ENCODE measurements around the gene PDE4A.
"Not testable (repeated sequence)": the region's sequence is repeated elsewhere in the genome, so short reads cannot be mapped to it uniquely, and the experiment has no call there.

Gene PDE4A

GRCh38 chr19:10453852-10454251 lies 33.5 kb downstream of the PDE4A start:
- H2AFZ ChIP-seq (ENCODE audit: insufficient read depth, low read length, poor library complexity): no peak overlapping the region
- H3K9me3 ChIP-seq (ENCODE audit: insufficient read depth, low read depth, low read length): peaks cover 1% of the 10 kb centered on the region
- H3K27ac ChIP-seq (ENCODE audit: low read depth, low read length): no peak overlapping the region
- no peak overlapping the region for H3K4ac ChIP-seq (ENCODE audit: low read depth, low read length)
- no peak overlapping the region for H3K9ac ChIP-seq (ENCODE audit: low read length)
- no peak overlapping the region for H2BK12ac ChIP-seq (ENCODE audit: low read length)
- no peak overlapping the region for H3K4me3 ChIP-seq (ENCODE audit: low read depth, low read length)
- no peak overlapping the region for H4K12ac ChIP-seq (ENCODE audit: low read depth, low read length)
- no peaks in the 10 kb centered on the region for H3K27me3 ChIP-seq (ENCODE audit: insufficient read depth, low read length)
- H2BK5ac ChIP-seq (ENCODE audit: low read depth, low read length, poor library complexity): no peak overlapping the region
- DNase-seq: no peak
- H2AK5ac ChIP-seq (ENCODE audit: low read length): no peak overlapping the region
- WGBS (ENCODE audit: extremely low coverage, insufficient coverage, insufficient read length): no CpG with 5 or more reads among the region's 4 CpGs
- no peak overlapping the region for H4K91ac ChIP-seq (ENCODE audit: low read depth, low read length)
- H2BK120ac ChIP-seq (ENCODE audit: insufficient read depth, low read length, poor library complexity): no peak overlapping the region
- H3K4me2 ChIP-seq (ENCODE audit: low read length): no peak overlapping the region
- no peak overlapping the region for H3K18ac ChIP-seq (ENCODE audit: low read length)
- no peaks in the 10 kb centered on the region for H3K79me1 ChIP-seq (ENCODE audit: low read length)
- H3K23ac ChIP-seq (ENCODE audit: low read length): no peak overlapping the region
- no peak overlapping the region for H3K14ac ChIP-seq (ENCODE audit: low read length)
- H3K79me2 ChIP-seq (ENCODE audit: control insufficient read depth, insufficient read depth, low read length, poor library complexity): no peaks in the 10 kb centered on the region
- H3K36me3 ChIP-seq (ENCODE audit: control insufficient read depth in 1 of 2, insufficient read depth in 2 of 2, low read length in 2 of 2): no peaks in the 10 kb centered on the region
- no peaks in the 10 kb centered on the region for H3K4me1 ChIP-seq (ENCODE audit: control insufficient read depth in 1 of 2, insufficient read depth in 2 of 2, low read length in 2 of 2)
- no peak overlapping the region for H4K8ac ChIP-seq (ENCODE audit: low read depth, low read length)

DNA sequence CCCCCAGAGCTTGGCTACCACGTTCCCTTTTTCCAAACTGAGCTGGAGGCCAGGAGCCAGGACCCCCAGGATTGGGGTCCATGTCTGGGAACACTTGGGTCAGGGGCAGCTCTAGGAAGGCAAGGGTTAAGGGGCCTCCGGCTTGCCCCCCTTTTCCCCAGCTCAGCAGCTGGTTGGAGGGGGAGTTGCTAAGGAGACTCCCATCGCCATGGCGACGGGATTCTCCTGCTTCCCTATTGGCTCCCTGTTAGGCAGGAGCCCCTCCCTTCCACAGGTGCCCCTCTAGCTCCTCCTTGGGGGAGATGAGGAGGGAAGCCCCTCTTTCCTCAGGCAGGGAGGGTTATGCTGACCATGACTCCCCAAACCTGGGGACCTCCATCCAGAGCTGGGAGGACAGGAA lies 33.9 kb downstream of the PDE4A start:
- H3K9me3 ChIP-seq (ENCODE audit: insufficient read depth, low read depth, low read length): peaks cover 1% of the 10 kb centered on the region
- no peaks in the 10 kb centered on the region for H3K27me3 ChIP-seq (ENCODE audit: insufficient read depth, low read length)
- H2AFZ ChIP-seq (ENCODE audit: insufficient read depth, low read length, poor library complexity): no peak overlapping the region
- no peak overlapping the region for H3K18ac ChIP-seq (ENCODE audit: low read length)
- H4K8ac ChIP-seq (ENCODE audit: low read depth, low read length): no peak overlapping the region
- H3K4me1 ChIP-seq (ENCODE audit: control insufficient read depth in 1 of 2, insufficient read depth in 2 of 2, low read length in 2 of 2): no peaks in the 10 kb centered on the region
- H3K4ac ChIP-seq (ENCODE audit: low read depth, low read length): no peak overlapping the region
- no peak overlapping the region for H3K14ac ChIP-seq (ENCODE audit: low read length)
- no CpG with 5 or more reads among the region's 5 CpGs for WGBS (ENCODE audit: extremely low coverage, insufficient coverage, insufficient read length)
- H3K36me3 ChIP-seq (ENCODE audit: control insufficient read depth in 1 of 2, insufficient read depth in 2 of 2, low read length in 2 of 2): no peaks in the 10 kb centered on the region
- no peak overlapping the region for H3K9ac ChIP-seq (ENCODE audit: low read length)
- no peak overlapping the region for H2BK120ac ChIP-seq (ENCODE audit: insufficient read depth, low read length, poor library complexity)
- H3K27ac ChIP-seq (ENCODE audit: low read depth, low read length): no peak overlapping the region
- no peak for DNase-seq
- H2BK12ac ChIP-seq (ENCODE audit: low read length): no peak overlapping the region
- no peaks in the 10 kb centered on the region for H3K79me2 ChIP-seq (ENCODE audit: control insufficient read depth, insufficient read depth, low read length, poor library complexity)
- H3K79me1 ChIP-seq (ENCODE audit: low read length): no peaks in the 10 kb centered on the region
- no peak overlapping the region for H2AK5ac ChIP-seq (ENCODE audit: low read length)
- H4K12ac ChIP-seq (ENCODE audit: low read depth, low read length): no peak overlapping the region
- no peak overlapping the region for H2BK5ac ChIP-seq (ENCODE audit: low read depth, low read length, poor library complexity)
- H4K91ac ChIP-seq (ENCODE audit: low read depth, low read length): no peak overlapping the region
- H3K4me2 ChIP-seq (ENCODE audit: low read length): no peak overlapping the region
- no peak overlapping the region for H3K4me3 ChIP-seq (ENCODE audit: low read depth, low read length)
- no peak overlapping the region for H3K23ac ChIP-seq (ENCODE audit: low read length)

DNA sequence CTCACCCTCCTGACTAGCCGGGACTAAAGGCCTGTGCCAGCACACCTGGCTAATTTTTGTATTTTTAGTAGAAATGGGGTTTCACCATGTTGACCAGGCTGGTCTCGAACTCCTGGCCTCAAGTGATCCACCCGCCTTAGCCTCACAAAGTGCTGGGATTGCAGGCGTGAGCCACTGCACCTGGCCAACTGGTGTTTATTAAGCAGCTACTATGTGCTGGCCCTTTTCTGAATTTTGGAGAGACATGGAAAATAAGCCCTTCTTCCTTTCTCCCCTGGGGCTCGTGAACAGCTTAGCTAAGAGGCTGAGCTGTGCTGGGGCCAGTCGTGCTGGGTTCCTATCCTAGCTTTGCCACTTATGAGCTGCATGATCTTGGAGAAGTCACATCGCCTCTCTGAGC lies 38.4 kb downstream of the PDE4A start:
- WGBS (ENCODE audit: extremely low coverage, insufficient coverage, insufficient read length): no CpG with 5 or more reads among the region's 7 CpGs
- not testable (repeated sequence) for H2BK5ac ChIP-seq (ENCODE audit: low read depth, low read length, poor library complexity); H3K23ac ChIP-seq (ENCODE audit: low read length); DNase-seq; H3K9me3 ChIP-seq (ENCODE audit: insufficient read depth, low read depth, low read length); H4K12ac ChIP-seq (ENCODE audit: low read depth, low read length); H3K4me1 ChIP-seq (ENCODE audit: control insufficient read depth in 1 of 2, insufficient read depth in 2 of 2, low read length in 2 of 2); H4K8ac ChIP-seq (ENCODE audit: low read depth, low read length); H2BK12ac ChIP-seq (ENCODE audit: low read length); H4K91ac ChIP-seq (ENCODE audit: low read depth, low read length); H3K4me3 ChIP-seq (ENCODE audit: low read depth, low read length); H3K18ac ChIP-seq (ENCODE audit: low read length); H2AFZ ChIP-seq (ENCODE audit: insufficient read depth, low read length, poor library complexity); H3K14ac ChIP-seq (ENCODE audit: low read length); H2AK5ac ChIP-seq (ENCODE audit: low read length); H3K79me1 ChIP-seq (ENCODE audit: low read length); H2BK120ac ChIP-seq (ENCODE audit: insufficient read depth, low read length, poor library complexity); H3K27me3 ChIP-seq (ENCODE audit: insufficient read depth, low read length); H3K27ac ChIP-seq (ENCODE audit: low read depth, low read length); H3K36me3 ChIP-seq (ENCODE audit: control insufficient read depth in 1 of 2, insufficient read depth in 2 of 2, low read length in 2 of 2); H3K4me2 ChIP-seq (ENCODE audit: low read length); H3K79me2 ChIP-seq (ENCODE audit: control insufficient read depth, insufficient read depth, low read length, poor library complexity); H3K4ac ChIP-seq (ENCODE audit: low read depth, low read length); H3K9ac ChIP-seq (ENCODE audit: low read length)

- no peak for DNase-seq
- no peaks in the 10 kb centered on the region for H3K27me3 ChIP-seq (ENCODE audit: insufficient read depth, low read length)
- no peak overlapping the region for H2BK12ac ChIP-seq (ENCODE audit: low read length)
- no peak overlapping the region for H3K14ac ChIP-seq (ENCODE audit: low read length)
- no peak overlapping the region for H3K27ac ChIP-seq (ENCODE audit: low read depth, low read length)
- no peak overlapping the region for H4K12ac ChIP-seq (ENCODE audit: low read depth, low read length)
- H2AK5ac ChIP-seq (ENCODE audit: low read length): no peak overlapping the region
- H3K4me3 ChIP-seq (ENCODE audit: low read depth, low read length): no peak overlapping the region
- no peaks in the 10 kb centered on the region for H3K36me3 ChIP-seq (ENCODE audit: control insufficient read depth in 1 of 2, insufficient read depth in 2 of 2, low read length in 2 of 2)
- no peak overlapping the region for H2BK5ac ChIP-seq (ENCODE audit: low read depth, low read length, poor library complexity)
- H3K23ac ChIP-seq (ENCODE audit: low read length): no peak overlapping the region
- H2BK120ac ChIP-seq (ENCODE audit: insufficient read depth, low read length, poor library complexity): no peak overlapping the region
- H3K79me2 ChIP-seq (ENCODE audit: control insufficient read depth, insufficient read depth, low read length, poor library complexity): no peaks in the 10 kb centered on the region
- H3K79me1 ChIP-seq (ENCODE audit: low read length): no peaks in the 10 kb centered on the region
- H3K18ac ChIP-seq (ENCODE audit: low read length): no peak overlapping the region
- no peaks in the 10 kb centered on the region for H3K9me3 ChIP-seq (ENCODE audit: insufficient read depth, low read depth, low read length)
- peaks cover 6 to 7% of the 10 kb centered on the region in 2 experiments for H3K4me1 ChIP-seq (ENCODE audit: control insufficient read depth in 1 of 2, insufficient read depth in 2 of 2, low read length in 2 of 2)
- H3K4ac ChIP-seq (ENCODE audit: low read depth, low read length): no peak overlapping the region
- no peak overlapping the region for H2AFZ ChIP-seq (ENCODE audit: insufficient read depth, low read length, poor library complexity)
- H3K4me2 ChIP-seq (ENCODE audit: low read length): no peak overlapping the region
- no CpG with 5 or more reads among the region's 8 CpGs for WGBS (ENCODE audit: extremely low coverage, insufficient coverage, insufficient read length)
- no peak overlapping the region for H4K91ac ChIP-seq (ENCODE audit: low read depth, low read length)
- H3K9ac ChIP-seq (ENCODE audit: low read length): no peak overlapping the region
- H4K8ac ChIP-seq (ENCODE audit: low read depth, low read length): no peak overlapping the region
These were observed 40.3 kb downstream of the PDE4A start for GRCh38 chr19:10460714-10461046.
